PC-9 (cell line): ENCODE data around the gene FBXO33. TPM values are rescaled to one million over a fixed set of nuclear protein-coding genes. Genes with fewer than 3 reads are reported as not detected.

Source experiments
- BruUV-seq: library from RNA; stranded (reverse); fragments of 400-500 nt; replicated peaks from 2 replicates; lab custom pipeline; 2021; lab: Mats Ljungman, UMichigan
- CTCF ChIA-PET: fragments of 300-600 bp; sonication (Branson Sonifier 250); formaldehyde crosslinking; loops from one replicate; lab custom pipeline; 2022; ENCODE audit warnings: antibody characterized with exemption; lab: Charles Lee
- POLR2A ChIA-PET: fragments of 300-600 bp; sonication (Branson Sonifier 250); formaldehyde crosslinking; loops from one replicate; lab custom pipeline; 2022; ENCODE audit warnings: antibody characterized with exemption; ENCODE audit not compliant: unreplicated experiment; lab: Charles Lee
- DNase-seq, 2 experiments: peaks; one replicate each; pipeline versions ENCODE4 v3.0.0 to v3.0.0-alpha.2; 2015 to 2022; ENCODE audit warnings: mixed read lengths in 1 of 2
- H2AFZ ChIP-seq: fragments of 200-600 bp; sonication (generic); 2 replicates; pipeline ENCODE4 v1.8.1; 2017; ENCODE audit warnings: antibody characterized with exemption
- H3F3A ChIP-seq: fragments of 200-600 bp; sonication (generic); 2 replicates; pipeline ENCODE4 v1.8.1; 2017; ENCODE audit warnings: antibody characterized with exemption, mild to moderate bottlenecking, low read depth; ENCODE audit not compliant: insufficient read depth
- H3K27ac ChIP-seq: fragments of 200-600 bp; sonication (generic); 2 replicates; pipeline ENCODE4 v1.6.1; 2016; ENCODE audit warnings: mixed run types
- H3K27me3 ChIP-seq: fragments of 200-600 bp; sonication (generic); 2 replicates; pipeline ENCODE4 v1.6.1; 2016; ENCODE audit warnings: low read depth, mixed run types; ENCODE audit not compliant: insufficient read depth
- H3K36me3 ChIP-seq: fragments of 200-600 bp; sonication (generic); 2 replicates; pipeline ENCODE4 v1.6.1; 2016; ENCODE audit warnings: low read depth, mixed run types
- H3K4me1 ChIP-seq: fragments of 200-600 bp; sonication (generic); replicated peaks from 2 replicates; pipeline ENCODE4 v1.6.1; 2016; ENCODE audit warnings: mixed run types; ENCODE audit not compliant: insufficient read depth
- H3K4me2 ChIP-seq: fragments of 200-600 bp; sonication (generic); 2 replicates; pipeline ENCODE4 v1.6.1; 2017; ENCODE audit warnings: mixed run types
- H3K4me3 ChIP-seq: fragments of 200-600 bp; sonication (generic); 2 replicates; pipeline ENCODE4 v1.6.1; 2016; ENCODE audit warnings: mixed run types
- H3K79me2 ChIP-seq: fragments of 200-600 bp; sonication (generic); 2 replicates; pipeline ENCODE4 v1.6.1; 2017; ENCODE audit warnings: low read depth, mixed run types
- H3K9me2 ChIP-seq: fragments of 200-600 bp; sonication (generic); 2 replicates; pipeline ENCODE4 v1.8.1; 2017; ENCODE audit warnings: mild to moderate bottlenecking; ENCODE audit not compliant: insufficient read depth
- H3K9me3 ChIP-seq: fragments of 200-600 bp; sonication (generic); 2 replicates; pipeline ENCODE4 v1.8.1; 2016; ENCODE audit warnings: low read depth; ENCODE audit not compliant: insufficient read depth
- H4K20me1 ChIP-seq: fragments of 200-600 bp; sonication (generic); 2 replicates; pipeline ENCODE4 v1.8.1; 2017; ENCODE audit not compliant: insufficient read depth
- CTCF ChIP-seq: fragments of 200-600 bp; sonication (generic); conservative IDR thresholded peaks from 2 replicates; pipeline ENCODE4 v1.6.1; 2017; ENCODE audit warnings: mixed run types, antibody characterized with exemption, mild to moderate bottlenecking, moderate library complexity
- EZH2 ChIP-seq: fragments of 200-600 bp; sonication (generic); IDR thresholded peaks from 2 replicates; pipeline ENCODE4 v1.8.0; 2017; ENCODE audit warnings: antibody characterized with exemption, low read depth
- intact Hi-C: fragments of 100-400 bp; cut with micrococcal nuclease; formaldehyde crosslinking; loops from one replicate; pipeline ENCODE4 v1.10.0; 2022; ENCODE audit not compliant: unreplicated experiment
- total RNA-seq: library from RNA; stranded (reverse); gene quantifications from 2 replicates; pipeline ENCODE4 v1.2.3, GENCODE V29; 2021

Gene FBXO33
- total RNA-seq, 1 experiment from 2014 or later: 9.0 TPM

- Histone ChIP-seq H3K4me1 (no peaks in the 10 kb centered on the region), H3K27ac (no peak overlapping the region), H2AFZ (no peak overlapping the region), H3F3A (no peaks in the 10 kb centered on the region), H3K79me2 (no peaks in the 10 kb centered on the region), H4K20me1 (no peaks in the 10 kb centered on the region), H3K36me3 (no peaks in the 10 kb centered on the region), H3K27me3 (no peaks in the 10 kb centered on the region), H3K4me3 (no peak overlapping the region), H3K9me2 (no peaks in the 10 kb centered on the region), H3K4me2 (no peak overlapping the region), H3K9me3 (no peaks in the 10 kb centered on the region)
- no peak for DNase-seq
- intact Hi-C loops: no loop called here
- TF ChIP-seq EZH2 (no peak), CTCF (no peak)
- no TSS peak for BruUV-seq
- POLR2A ChIA-PET: no interaction called here
- CTCF ChIA-PET: no interaction called here
Measured at GRCh38 chr14:39456702-39457250, 24.5 kb upstream of the FBXO33 start.

- Histone ChIP-seq H3K4me2 (no peak overlapping the region), H3K4me3 (no peak overlapping the region), H3K27ac (no peak overlapping the region), H3K4me1 (no peaks in the 10 kb centered on the region), H3K36me3 (no peaks in the 10 kb centered on the region), H3K27me3 (no peaks in the 10 kb centered on the region), H2AFZ (no peak overlapping the region), H3F3A (no peaks in the 10 kb centered on the region), H3K79me2 (no peaks in the 10 kb centered on the region), H3K9me3 (no peaks in the 10 kb centered on the region), H3K9me2 (no peaks in the 10 kb centered on the region), H4K20me1 (no peaks in the 10 kb centered on the region)
- BruUV-seq: no TSS peak
- TF ChIP-seq CTCF (no peak), EZH2 (no peak)
- intact Hi-C loops: no loop called here
- ChIA-PET CTCF (no interaction called here), POLR2A (no interaction called here)
- DNase-seq: no peak
Measured at GRCh38 chr14:39454906-39455539, 22.8 kb upstream of the FBXO33 start.

GRCh38 chr14:39452680-39453079 is 20.4 kb upstream of the FBXO33 start:
- Histone ChIP-seq H4K20me1 (no peaks in the 10 kb centered on the region), H3K36me3 (no peaks in the 10 kb centered on the region), H3K27me3 (no peaks in the 10 kb centered on the region), H2AFZ (no peak overlapping the region), H3F3A (no peaks in the 10 kb centered on the region), H3K4me2 (no peak overlapping the region), H3K4me3 (no peak overlapping the region), H3K4me1 (no peaks in the 10 kb centered on the region), H3K9me3 (no peaks in the 10 kb centered on the region), H3K79me2 (no peaks in the 10 kb centered on the region), H3K9me2 (no peaks in the 10 kb centered on the region), H3K27ac (no peak overlapping the region)
- ChIA-PET CTCF (no interaction called here), POLR2A (no interaction called here)
- DNase-seq: no peak
- no peak for TF ChIP-seq EZH2
- TF ChIP-seq CTCF: no peak
- no TSS peak for BruUV-seq
- intact Hi-C loops: no loop called here
